K562 (cell line): ENCODE data around the gene ITGA6. TPM values are rescaled to one million over a fixed set of nuclear protein-coding genes. Genes with fewer than 3 reads are reported as not detected.

ENCODE experiments used
- ASH1L ChIP-seq: fragments of 450-650 bp; IDR thresholded peaks from 2 replicates; pipeline ENCODE4 v1.6.1; 2018; ENCODE audit warnings: borderline replicate concordance, mild to moderate bottlenecking, low read depth; ENCODE audit not compliant: partially characterized antibody
- C11orf30 ChIP-seq: fragments of 450-650 bp; IDR thresholded peaks from 2 replicates; pipeline ENCODE4 v1.6.1; 2016; ENCODE audit warnings: low read depth, mild to moderate bottlenecking
- CC2D1A ChIP-seq: fragments of 450-650 bp; IDR thresholded peaks from 2 replicates; pipeline ENCODE4 v1.6.1; 2017; ENCODE audit warnings: mild to moderate bottlenecking
- CREM ChIP-seq: IDR thresholded peaks from 2 replicates; pipeline ENCODE4 v1.6.1; 2014; ENCODE audit warnings: antibody characterized with exemption, low read depth
- ELF4 ChIP-seq: fragments of 450-650 bp; formaldehyde crosslinking; IDR thresholded peaks from 2 replicates; pipeline ENCODE4 v1.4.0; 2022; ENCODE audit warnings: missing genetic modification characterization
- FOXA3 ChIP-seq, 2 experiments: fragments of 450-650 bp in 1 of 2; sonication (generic) in 1 of 2; formaldehyde crosslinking; IDR thresholded peaks in 1 of 2; conservative IDR thresholded peaks in 1 of 2; 2 replicates each; pipeline versions ENCODE4 v1.4.0 to v1.8.0; 2020 to 2022; ENCODE audit warnings: mild to moderate bottlenecking in 2 of 2, missing genetic modification reagents in 1 of 2
- HNRNPLL ChIP-seq: fragments of 200-400 bp; formaldehyde crosslinking; IDR thresholded peaks from 2 replicates; pipeline ENCODE4 v1.6.1; 2017; ENCODE audit warnings: low read length, low read depth, mild to moderate bottlenecking; ENCODE audit not compliant: poor library complexity, severe bottlenecking
- JUN ChIP-seq, 2 experiments: sonication (generic) in 1 of 2; formaldehyde crosslinking in 1 of 2; IDR thresholded peaks; 2 replicates each; pipeline versions ENCODE4 v1.6.1 to v1.8.0; 2012 to 2022; ENCODE audit warnings: borderline replicate concordance in 2 of 2, mild to moderate bottlenecking in 2 of 2, improper control_type of control experiment in 1 of 2, low read depth in 1 of 2, low read length in 1 of 2, missing genetic modification reagents in 1 of 2
- JUND ChIP-seq, 2 experiments: IDR thresholded peaks; 2 replicates in 1 of 2; 3 replicates in 1 of 2; pipeline ENCODE4 v1.6.1; 2011; ENCODE audit warnings: borderline replicate concordance in 2 of 2, low read depth in 2 of 2, low read length in 2 of 2, improper control_type of control experiment in 1 of 2, missing biosample characterization in 1 of 2, missing genetic modification characterization in 1 of 2, missing genetic modification reagents in 1 of 2
- MXI1 ChIP-seq: IDR thresholded peaks from 2 replicates; pipeline ENCODE4 v1.6.1; 2011; ENCODE audit warnings: low read depth, mild to moderate bottlenecking, improper control_type of control experiment, low read length
- NCOA2 ChIP-seq, 2 experiments: fragments of 450-650 bp; IDR thresholded peaks; 2 replicates each; pipeline ENCODE4 v1.6.1; 2018; ENCODE audit warnings: mild to moderate bottlenecking in 2 of 2, moderate library complexity in 1 of 2; ENCODE audit not compliant: partially characterized antibody in 2 of 2
- NR4A1 ChIP-seq, 2 experiments: fragments of 250-450 bp in 1 of 2; fragments of 450-650 bp in 1 of 2; sonication (Bioruptor Pico) in 1 of 2; IDR thresholded peaks; 2 replicates each; pipeline versions ENCODE4 v1.4.0 to v1.6.1; 2016 to 2020; ENCODE audit warnings: mild to moderate bottlenecking in 2 of 2, missing compliant biosample characterization in 1 of 2, missing genetic modification characterization in 1 of 2, moderate library complexity in 1 of 2
- POLR2AphosphoS5 ChIP-seq: IDR thresholded peaks from 2 replicates; pipeline ENCODE4 v1.6.1; 2011; ENCODE audit warnings: mild to moderate bottlenecking, low read depth, low read length, moderate library complexity; ENCODE audit not compliant: control insufficient read depth, insufficient read depth
- RCOR1 ChIP-seq, 2 experiments: IDR thresholded peaks; 2 replicates each; pipeline ENCODE4 v1.6.1; 2012; ENCODE audit warnings: low read depth in 2 of 2, low read length in 2 of 2, borderline replicate concordance in 1 of 2, improper control_type of control experiment in 1 of 2
- RNF2 ChIP-seq: sonication (generic); IDR thresholded peaks from 2 replicates; pipeline ENCODE4 v1.6.1; 2016
- SP1 ChIP-seq: sonication (generic); formaldehyde crosslinking; IDR thresholded peaks from 2 replicates; pipeline ENCODE4 v1.8.1; 2022; ENCODE audit warnings: mild to moderate bottlenecking, missing genetic modification reagents
- ZNF253 ChIP-seq: fragments of 250-450 bp; sonication (Bioruptor Pico); conservative IDR thresholded peaks from 2 replicates; pipeline ENCODE4 v1.6.1; 2021; ENCODE audit warnings: mild to moderate bottlenecking
- ZNF282 ChIP-seq: sonication (generic); formaldehyde crosslinking; IDR thresholded peaks from 2 replicates; pipeline ENCODE4 v1.8.1; 2023; ENCODE audit warnings: missing genetic modification reagents
- polyA plus RNA-seq, 8 experiments: library from polyadenylated mRNA; depleted of rRNA in 4 of 8; stranded (reverse) in 5 of 8; unstranded in 3 of 8; fragments of >200 nt; fragmentation: Nextera tagmentation in 2 of 8; fragmentation: Illumina TruSeq in 1 of 8; extraction: Ambion mirVana in 2 of 8; extraction: Trizol in 1 of 8; gene quantifications; 2 replicates each; pipeline versions ENCODE4 v1.2.1 to v1.2.3, GENCODE V29; 2011 to 2014; ENCODE audit warnings: inconsistent platforms in 1 of 8, missing spikeins in 1 of 8
- total RNA-seq, 7 experiments: library from RNA; depleted of rRNA in 6 of 7; stranded (reverse); fragments of >200 nt in 6 of 7; fragmentation: Illumina TruSeq in 2 of 7; extraction: Trizol in 2 of 7; gene quantifications; 2 replicates each; pipeline versions ENCODE4 v1.2.1 to v1.2.3, GENCODE V29; 2011 to 2021; ENCODE audit warnings: low replicate concordance in 1 of 7
- TF ChIP-seq, protein P1 (sequence below): IDR thresholded peaks from 3 replicates; pipeline ENCODE4 v1.6.1; 2011; ENCODE audit warnings: borderline replicate concordance, mild to moderate bottlenecking, moderate library complexity; ENCODE audit not compliant: insufficient read length; ENCODE audit errors: extremely low read depth
- TF ChIP-seq, protein P2 (sequence below): fragments of 250-450 bp; sonication (Bioruptor Pico); IDR thresholded peaks from 2 replicates; pipeline ENCODE4 v1.4.0; 2020; ENCODE audit warnings: mild to moderate bottlenecking, moderate library complexity, borderline replicate concordance

Gene ITGA6
- total and polyA plus RNA-seq, 9 of the 15 experiments (the other 6 are each of a cell fraction or from before 2014, with no cell fraction given): 0.01 to 0.29 (median 0.05) TPM; not detected in 5

DNA sequence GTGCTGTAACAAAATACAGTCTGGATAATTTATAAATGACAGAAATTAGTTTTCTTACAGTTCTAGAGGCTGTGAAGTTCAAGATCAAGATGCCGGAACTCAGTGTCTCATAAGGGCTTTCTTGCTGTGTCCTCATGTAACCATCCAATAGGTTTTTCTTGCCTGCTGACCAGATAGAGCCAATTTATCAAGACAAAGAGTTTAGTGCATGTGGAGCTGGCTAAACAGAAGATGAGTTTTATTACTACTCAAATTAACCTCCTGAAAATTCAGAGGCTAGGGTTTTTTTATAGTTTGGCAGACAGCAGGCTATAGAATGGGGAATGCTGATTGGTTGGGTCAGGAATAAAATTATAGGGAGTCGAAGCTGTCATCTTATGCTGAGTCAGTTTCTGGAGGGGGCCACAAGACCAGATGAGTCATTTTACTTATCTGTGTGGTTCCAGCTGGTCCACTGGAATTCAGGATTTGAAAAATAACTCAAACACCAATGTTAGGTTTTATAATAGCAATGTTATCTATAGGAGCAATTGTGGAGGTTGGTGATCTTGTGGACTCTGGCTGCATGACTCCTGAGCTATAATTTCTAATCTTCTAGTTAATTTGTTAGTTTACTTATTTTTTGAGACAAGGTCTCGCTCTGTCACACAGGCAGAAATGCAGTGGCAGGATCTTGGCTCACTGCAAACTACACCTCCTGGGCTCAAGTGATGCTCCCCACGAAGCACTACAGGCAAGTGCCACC is 125.3 kb downstream of the ITGA6 start (continued):
- TF ChIP-seq FOXA3 (CRISPR knock-in tag; conservative IDR thresholded peaks at IDR 0.05 in 1 of 2, IDR thresholded peaks at IDR 0.05 in 1 of 2) (peak; percentile 83 to 85; a peak in 3 of 4 replicates), ASH1L (peak; percentile 34), NR4A1 (CRISPR knock-in tag; IDR thresholded peaks at IDR 0.05) (no peak), NR4A1 (tag; IDR thresholded peaks at IDR 0.05) (peak; percentile 36; the same call in 1 of the 2 replicates), JUND (IDR thresholded peaks at IDR 0.05; ENCODE audit: borderline replicate concordance, low read depth, low read length) (peak; percentile 100), JUND (tag; IDR thresholded peaks at IDR 0.05; ENCODE audit: borderline replicate concordance, low read depth, low read length) (peak; percentile 100), CC2D1A (peak; percentile 93), RCOR1 (IDR thresholded peaks at IDR 0.05; ENCODE audit: borderline replicate concordance in 1 of 2, low read depth in 2 of 2, low read length in 2 of 2) (peak; percentile 93 to 99), CREM (peak; percentile 47; the same call in 1 of the 2 replicates), RNF2 (peak; percentile 43; the same call in 1 of the 2 replicates), MXI1 (0 out of 2 replicates have a peak, but pooled peaks have one; percentile 41), ZNF282 (no peak), ELF4 (CRISPR knock-in tag) (0 out of 2 replicates have a peak, but pooled peaks have one; percentile 21), ZNF253 (CRISPR knock-in tag) (no peak), HNRNPLL (no peak), NCOA2 (IDR thresholded peaks at IDR 0.05; ENCODE audit: partially characterized antibody in 2 of 2) (peak in 1 of 2 experiments; percentile 61), SP1 (CRISPR knock-in tag) (0 out of 2 replicates have a peak, but pooled peaks have one; percentile 33), JUN (IDR thresholded peaks at IDR 0.05; ENCODE audit: borderline replicate concordance, low read depth, low read length) (peak; percentile 99), JUN (CRISPR knock-in tag; IDR thresholded peaks at IDR 0.05; ENCODE audit: borderline replicate concordance) (no peak), POLR2AphosphoS5 (peak; percentile 96), C11orf30 (peak; percentile 99)
- TF ChIP-seq, protein P1, sequence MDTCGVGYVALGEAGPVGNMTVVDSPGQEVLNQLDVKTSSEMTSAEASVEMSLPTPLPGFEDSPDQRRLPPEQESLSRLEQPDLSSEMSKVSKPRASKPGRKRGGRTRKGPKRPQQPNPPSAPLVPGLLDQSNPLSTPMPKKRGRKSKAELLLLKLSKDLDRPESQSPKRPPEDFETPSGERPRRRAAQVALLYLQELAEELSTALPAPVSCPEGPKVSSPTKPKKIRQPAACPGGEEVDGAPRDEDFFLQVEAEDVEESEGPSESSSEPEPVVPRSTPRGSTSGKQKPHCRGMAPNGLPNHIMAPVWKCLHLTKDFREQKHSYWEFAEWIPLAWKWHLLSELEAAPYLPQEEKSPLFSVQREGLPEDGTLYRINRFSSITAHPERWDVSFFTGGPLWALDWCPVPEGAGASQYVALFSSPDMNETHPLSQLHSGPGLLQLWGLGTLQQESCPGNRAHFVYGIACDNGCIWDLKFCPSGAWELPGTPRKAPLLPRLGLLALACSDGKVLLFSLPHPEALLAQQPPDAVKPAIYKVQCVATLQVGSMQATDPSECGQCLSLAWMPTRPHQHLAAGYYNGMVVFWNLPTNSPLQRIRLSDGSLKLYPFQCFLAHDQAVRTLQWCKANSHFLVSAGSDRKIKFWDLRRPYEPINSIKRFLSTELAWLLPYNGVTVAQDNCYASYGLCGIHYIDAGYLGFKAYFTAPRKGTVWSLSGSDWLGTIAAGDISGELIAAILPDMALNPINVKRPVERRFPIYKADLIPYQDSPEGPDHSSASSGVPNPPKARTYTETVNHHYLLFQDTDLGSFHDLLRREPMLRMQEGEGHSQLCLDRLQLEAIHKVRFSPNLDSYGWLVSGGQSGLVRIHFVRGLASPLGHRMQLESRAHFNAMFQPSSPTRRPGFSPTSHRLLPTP: no peak
- TF ChIP-seq, protein P2, sequence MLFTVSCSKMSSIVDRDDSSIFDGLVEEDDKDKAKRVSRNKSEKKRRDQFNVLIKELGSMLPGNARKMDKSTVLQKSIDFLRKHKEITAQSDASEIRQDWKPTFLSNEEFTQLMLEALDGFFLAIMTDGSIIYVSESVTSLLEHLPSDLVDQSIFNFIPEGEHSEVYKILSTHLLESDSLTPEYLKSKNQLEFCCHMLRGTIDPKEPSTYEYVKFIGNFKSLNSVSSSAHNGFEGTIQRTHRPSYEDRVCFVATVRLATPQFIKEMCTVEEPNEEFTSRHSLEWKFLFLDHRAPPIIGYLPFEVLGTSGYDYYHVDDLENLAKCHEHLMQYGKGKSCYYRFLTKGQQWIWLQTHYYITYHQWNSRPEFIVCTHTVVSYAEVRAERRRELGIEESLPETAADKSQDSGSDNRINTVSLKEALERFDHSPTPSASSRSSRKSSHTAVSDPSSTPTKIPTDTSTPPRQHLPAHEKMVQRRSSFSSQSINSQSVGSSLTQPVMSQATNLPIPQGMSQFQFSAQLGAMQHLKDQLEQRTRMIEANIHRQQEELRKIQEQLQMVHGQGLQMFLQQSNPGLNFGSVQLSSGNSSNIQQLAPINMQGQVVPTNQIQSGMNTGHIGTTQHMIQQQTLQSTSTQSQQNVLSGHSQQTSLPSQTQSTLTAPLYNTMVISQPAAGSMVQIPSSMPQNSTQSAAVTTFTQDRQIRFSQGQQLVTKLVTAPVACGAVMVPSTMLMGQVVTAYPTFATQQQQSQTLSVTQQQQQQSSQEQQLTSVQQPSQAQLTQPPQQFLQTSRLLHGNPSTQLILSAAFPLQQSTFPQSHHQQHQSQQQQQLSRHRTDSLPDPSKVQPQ (CRISPR knock-in tag): no peak
